ENCODE results near the gene ARID1B. TPM values are rescaled to one million over a fixed set of nuclear protein-coding genes. Genes with fewer than 3 reads are reported as not detected.

ARID1B gene
- total RNA-seq, 2 donors from 2014 or later, result 69.0 to 85.4 TPM

- no peak for ATAC-seq
- DNase-seq, result no peak
- intact Hi-C loops (cut with DNase I, micrococcal nuclease), result no loop called here
Measured at GRCh38 chr6:157203312-157203744, 426.1 kb downstream of the ARID1B start.

- no peak for ATAC-seq
- intact Hi-C loops (cut with DNase I, micrococcal nuclease), result no loop called here
- no peak for DNase-seq
Measured at GRCh38 chr6:157203764-157204163, 426.6 kb downstream of the ARID1B start.

GRCh38 chr6:157205473-157206358 lies 428.5 kb downstream of the ARID1B start:
- DNase-seq (no peak), ATAC-seq (peak; percentile 59)
- intact Hi-C loops (cut with DNase I, micrococcal nuclease), result no loop called here

- no peak for DNase-seq
- intact Hi-C loops (cut with DNase I, micrococcal nuclease), result no loop called here
- ATAC-seq, result no peak
Measured at GRCh38 chr6:157206359-157206815, 429.2 kb downstream of the ARID1B start.

GRCh38 chr6:157207521-157208076 lies 430.4 kb downstream of the ARID1B start:
- DNase-seq (no peak), ATAC-seq (no peak)
- intact Hi-C loops (cut with DNase I, micrococcal nuclease), result no loop called here

GRCh38 chr6:157209865-157210530 lies 432.8 kb downstream of the ARID1B start:
- ATAC-seq (no peak), DNase-seq (no peak)
- intact Hi-C loops (cut with DNase I, micrococcal nuclease), result no loop called here

DNA sequence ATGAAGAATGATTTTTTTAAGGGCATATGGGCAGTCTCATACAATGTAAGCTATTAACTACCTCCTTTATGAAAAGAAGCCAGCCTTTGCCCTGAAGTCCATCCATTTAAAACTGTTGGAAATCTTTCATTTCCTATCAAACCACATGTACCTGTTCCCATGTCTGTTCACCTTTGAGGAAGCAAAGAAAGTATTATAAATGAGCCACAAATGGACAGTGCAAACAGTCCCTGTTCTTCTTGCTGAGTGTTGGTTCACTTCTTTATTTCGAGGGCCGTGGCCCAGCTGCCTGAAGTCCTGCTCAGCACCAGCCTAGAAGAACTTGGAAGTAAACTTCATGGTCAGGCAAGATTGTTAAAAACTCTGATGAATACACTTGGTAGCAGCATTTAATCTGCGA lies 433.8 kb downstream of the ARID1B start:
- DNase-seq, result no peak
- intact Hi-C loops (cut with DNase I, micrococcal nuclease), result no loop called here
- no peak for ATAC-seq

- intact Hi-C loops (cut with DNase I, micrococcal nuclease), result no loop called here
- ATAC-seq (peak; percentile 14), DNase-seq (no peak)
Measured at GRCh38 chr6:157211603-157212455, 434.7 kb downstream of the ARID1B start.

DNA sequence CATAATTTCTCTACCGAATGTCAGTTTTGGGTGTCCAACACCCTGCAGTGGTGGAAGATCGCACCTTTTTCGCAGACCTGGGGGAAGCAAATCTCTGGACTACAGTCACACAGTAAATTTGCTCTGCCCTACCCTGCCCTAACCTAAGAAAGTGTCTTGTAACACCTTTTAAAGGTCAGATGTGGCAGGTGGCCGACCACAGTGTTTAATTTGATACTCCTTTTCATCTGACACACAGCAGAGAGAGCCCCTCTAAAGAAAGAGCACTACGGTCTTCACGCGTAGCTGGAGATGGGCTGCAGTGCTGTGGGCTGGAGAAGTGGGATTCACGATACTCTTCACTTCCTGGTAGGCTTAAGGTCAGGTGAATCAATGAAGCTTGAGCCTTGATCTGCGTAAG lies 436.2 kb downstream of the ARID1B start:
- DNase-seq, result no peak
- ATAC-seq, result no peak
- intact Hi-C loops (cut with DNase I, micrococcal nuclease), result no loop called here

DNA sequence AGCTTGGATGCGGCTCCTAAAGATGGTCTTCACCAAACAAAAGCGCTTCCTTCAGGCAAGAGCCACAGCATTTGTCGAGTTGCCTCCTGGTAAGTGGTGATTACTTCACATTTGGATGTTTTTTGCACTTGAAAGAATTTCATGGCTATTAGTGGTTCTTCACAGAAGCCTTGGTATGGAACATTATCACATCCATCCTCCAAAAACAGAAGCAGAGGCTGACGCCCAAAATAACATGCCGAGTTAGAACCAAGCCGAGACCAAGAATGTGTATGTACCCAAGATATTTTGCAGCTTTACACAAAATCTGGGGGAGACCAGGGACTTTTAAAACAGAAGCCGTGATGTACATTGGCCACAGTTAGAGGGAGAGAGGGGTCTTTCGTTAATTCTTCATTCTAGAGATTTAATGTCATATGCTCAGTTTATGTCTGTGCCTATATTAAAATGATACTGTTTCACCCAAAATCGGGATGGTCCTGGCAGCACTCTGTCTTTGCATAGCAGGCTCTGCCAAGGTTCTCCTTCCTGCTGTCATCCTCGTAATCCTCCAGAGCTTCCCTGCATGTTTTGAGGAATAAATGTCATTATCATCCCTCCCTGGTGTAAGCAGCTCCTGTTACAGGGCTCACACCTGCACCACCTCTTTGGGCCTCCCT lies 436.9 kb downstream of the ARID1B start:
- no peak for ATAC-seq
- intact Hi-C loops (cut with DNase I, micrococcal nuclease), result no loop called here
- no peak for DNase-seq

DNA sequence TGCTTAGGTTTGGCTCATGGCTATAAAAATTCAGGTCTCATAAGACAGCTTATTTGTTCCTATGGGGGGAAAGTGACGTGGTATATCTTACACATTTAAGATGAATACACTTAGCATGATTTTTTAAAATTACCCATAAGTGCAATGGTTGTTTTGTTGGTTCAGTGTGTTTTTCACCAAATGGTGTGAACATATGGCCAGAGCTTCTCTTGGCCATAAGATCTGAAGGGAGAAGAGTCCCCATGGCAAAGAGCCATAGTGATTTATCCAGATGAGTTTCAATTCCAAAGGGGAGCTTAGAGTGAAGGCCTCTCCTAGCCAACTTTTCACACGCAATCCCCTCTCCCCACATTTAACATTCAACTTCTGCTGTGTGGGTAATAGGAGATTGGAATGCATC lies 438.5 kb downstream of the ARID1B start:
- ATAC-seq, result no peak
- no peak for DNase-seq
- intact Hi-C loops (cut with DNase I, micrococcal nuclease), result no loop called here

DNA sequence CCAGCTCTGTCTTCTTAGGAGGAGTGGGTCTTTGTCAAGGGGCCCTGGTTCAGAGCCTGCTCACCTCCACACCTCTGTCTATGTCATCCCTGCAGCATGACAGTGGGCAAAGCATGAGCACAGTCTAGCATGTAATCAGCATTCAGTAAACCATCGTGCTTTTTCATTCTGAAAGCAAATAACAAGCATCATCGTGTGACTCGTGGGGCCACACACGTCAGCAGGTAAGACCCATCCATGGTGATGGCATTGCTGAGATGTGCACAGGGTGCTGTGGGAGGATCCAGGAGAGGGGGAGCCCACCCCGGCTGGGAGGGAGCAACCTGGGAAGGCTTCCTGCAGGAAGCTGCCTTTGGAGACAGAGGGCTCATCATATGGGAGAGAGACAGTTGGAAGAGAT lies 439.4 kb downstream of the ARID1B start:
- no peak for ATAC-seq
- intact Hi-C loops (cut with DNase I, micrococcal nuclease), result no loop called here
- no peak for DNase-seq

DNA sequence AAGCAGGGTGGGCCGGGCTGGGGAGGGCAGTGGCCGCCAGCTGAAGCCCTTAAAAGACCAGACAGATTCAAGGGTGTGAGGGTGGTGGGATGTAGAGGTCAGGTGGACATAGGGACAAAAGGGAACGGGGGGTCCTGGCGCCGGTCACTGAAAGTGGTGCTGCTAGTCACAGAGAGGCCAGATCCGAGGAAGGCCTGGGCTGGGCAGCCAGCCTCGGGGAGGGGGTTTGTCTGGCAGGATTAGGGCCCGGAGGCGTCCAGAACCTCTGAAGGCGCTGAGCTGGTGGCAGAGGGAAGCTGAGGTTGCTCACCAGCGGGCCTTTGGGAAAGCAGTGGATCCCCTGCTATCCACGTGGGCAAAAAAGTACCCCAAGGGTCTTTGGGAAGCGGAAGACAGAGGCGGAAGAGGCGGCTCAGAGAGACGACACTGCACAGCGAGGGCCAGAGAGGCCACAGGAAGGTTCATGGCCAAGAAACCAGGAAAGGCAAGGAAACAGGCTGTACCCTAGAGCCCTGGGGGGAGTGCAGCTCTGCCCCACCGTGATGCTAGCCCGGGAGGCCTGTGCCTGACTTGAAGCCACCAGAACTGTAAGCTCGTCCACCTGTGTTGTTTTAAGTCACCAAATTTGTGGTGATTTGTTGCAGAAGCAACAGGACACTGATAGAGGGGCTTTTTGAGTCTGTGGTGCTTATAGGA lies 440.2 kb downstream of the ARID1B start:
- intact Hi-C loops (cut with DNase I, micrococcal nuclease), result no loop called here
- no peak for ATAC-seq
- no peak for DNase-seq

- no peak for DNase-seq
- no peak for ATAC-seq
- intact Hi-C loops (cut with DNase I, micrococcal nuclease), result no loop called here
Measured at GRCh38 chr6:157217894-157218370, 440.8 kb downstream of the ARID1B start.

DNA sequence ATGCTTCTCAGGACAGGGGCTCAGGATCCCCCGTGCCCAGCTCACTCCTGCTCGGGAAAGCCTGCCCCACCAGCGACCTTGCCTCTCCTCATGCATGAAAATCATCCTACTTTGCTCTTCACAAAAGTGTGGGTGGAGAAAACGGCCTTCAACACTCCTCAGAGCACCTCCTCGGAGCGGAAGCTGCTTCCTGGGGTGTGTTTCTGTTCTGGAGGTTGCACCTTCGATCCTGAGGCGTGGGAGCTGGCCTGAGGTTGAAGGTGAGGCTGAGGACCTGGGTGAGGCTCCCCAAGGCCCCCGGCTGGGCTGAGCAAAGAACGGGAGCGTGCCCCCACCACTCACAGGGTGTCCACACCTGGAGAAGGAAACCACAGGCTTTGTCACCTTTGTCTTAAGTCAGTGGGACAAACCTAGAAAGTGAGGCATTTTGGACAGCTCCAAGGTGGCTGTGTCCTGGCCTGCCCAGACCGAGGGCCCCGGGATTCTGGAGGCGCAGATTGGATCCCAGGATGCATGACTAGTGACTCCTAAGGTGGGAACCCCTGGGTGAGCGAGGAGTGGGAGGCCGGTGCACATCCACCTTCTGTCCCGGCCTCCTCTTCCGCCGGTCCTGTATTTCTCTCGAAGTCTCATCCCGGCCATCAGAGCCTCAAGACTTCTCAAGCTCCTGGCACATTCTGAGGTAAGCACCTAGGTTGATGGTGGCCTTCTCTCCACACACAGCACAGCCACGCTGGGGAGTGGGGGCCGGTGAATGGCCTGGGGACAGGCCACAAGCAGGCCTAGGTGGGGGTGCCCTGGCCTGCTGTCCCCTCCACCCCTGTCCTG lies 441.4 kb downstream of the ARID1B start:
- ATAC-seq, result no peak
- no peak for DNase-seq
- intact Hi-C loops (cut with DNase I, micrococcal nuclease), result no loop called here

DNA sequence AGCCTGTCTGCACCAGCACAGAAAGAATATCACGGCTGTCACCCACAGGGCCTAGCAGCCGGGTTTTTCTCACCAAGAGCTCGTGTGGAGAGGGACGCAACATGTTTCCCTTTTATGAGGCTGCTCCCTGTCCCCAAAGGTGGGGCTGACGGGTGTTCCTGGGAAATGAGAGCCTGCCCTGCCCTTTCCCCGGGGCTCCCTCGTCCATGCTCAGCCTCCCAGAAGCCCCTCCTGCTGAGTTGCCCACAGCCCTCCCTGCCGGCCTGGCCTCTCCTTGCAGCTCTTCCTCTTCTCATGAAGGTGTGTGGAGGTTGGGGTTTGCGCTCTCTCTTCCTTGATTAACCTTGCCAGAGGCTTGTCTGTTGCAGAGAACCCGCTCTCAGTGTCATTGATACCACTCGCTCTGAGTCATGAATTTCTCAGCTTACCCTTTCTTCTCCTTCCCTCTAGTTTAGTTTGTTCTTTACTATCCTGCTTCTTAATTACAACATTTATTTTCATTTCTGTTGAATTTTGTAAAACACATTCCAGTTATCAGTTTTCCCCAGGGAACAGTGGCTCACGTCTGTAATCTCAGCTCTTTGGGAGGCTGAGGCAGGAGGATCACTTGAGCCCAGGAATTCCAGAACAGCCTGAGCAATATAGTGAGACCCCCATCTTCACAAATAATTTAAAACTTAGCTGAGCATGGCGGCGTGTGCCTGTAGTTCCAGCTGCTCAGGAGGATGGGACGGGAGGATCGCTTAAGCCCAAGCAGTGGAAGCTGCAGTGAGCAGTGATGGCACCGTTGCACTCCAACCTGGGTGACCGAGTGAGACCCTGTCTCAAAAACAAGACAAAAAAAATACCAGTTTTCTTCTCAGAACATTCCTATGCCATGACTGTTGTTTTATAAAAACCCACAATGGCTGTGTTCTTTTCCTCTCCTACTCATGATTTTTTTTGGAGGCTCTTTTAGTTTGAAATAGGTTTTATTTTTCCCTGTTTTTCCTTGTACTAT lies 442.3 kb downstream of the ARID1B start:
- ATAC-seq, result peak; percentile 52
- intact Hi-C loops (cut with DNase I, micrococcal nuclease), result no loop called here
- DNase-seq, result peak in 1 of 2 donors; percentile 53
